ENCODE results near the gene OTOG. TPM values are rescaled to one million over a fixed set of nuclear protein-coding genes. Genes with fewer than 3 reads are reported as not detected.

The OTOG gene
- total RNA-seq, 1 donor from 2014 or later = 42.1 TPM

DNA sequence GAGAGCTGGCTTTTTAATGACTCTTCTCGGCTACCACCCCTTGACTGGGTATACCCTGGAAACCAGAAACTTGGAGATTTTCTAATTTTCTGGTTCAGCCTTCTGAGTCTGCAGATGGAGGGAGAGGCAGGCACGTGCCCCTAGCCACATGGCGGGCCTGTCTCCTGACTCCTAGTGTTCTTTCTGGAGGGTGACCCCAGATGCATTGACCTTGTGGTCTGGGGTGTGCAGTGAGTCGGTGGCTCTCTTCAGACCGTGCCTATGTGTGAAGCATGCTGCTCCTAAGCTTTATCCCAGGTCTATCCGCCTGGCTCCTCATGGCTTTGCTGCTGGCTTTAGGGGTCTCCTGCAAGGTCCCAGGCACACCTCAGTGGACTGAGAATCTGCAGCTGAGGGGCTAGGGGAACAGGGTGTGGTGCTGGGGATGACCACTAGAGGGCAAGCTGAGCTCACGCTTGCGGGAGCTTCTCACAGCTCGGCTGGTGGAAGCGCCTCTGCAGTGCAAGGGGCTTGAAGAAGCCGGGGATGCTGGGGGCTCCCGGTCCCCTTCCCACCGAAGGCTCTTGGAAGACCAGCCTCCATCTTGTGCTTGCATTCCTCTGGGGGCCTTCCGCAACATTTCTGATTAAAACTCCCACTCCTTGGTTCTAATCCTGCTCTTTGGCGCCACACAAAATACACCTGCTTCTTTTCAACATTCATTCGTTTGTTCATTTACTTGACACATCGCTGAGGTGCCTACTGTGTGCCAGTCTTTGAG is 51.8 kb downstream of the OTOG start:
- H3K36me3 ChIP-seq = no peaks in the 10 kb centered on the region
- H3K9me3 ChIP-seq (ENCODE audit: low read depth) = no peaks in the 10 kb centered on the region
- H4K20me1 ChIP-seq (ENCODE audit: low read depth) = peaks cover 8% of the 10 kb centered on the region
- H3K27me3 Mint-ChIP-seq (ENCODE audit: insufficient read depth, low read depth) = peaks cover 19% of the 10 kb centered on the region
- peaks cover 10% of the 10 kb centered on the region for H3K9me3 Mint-ChIP-seq
- H3K27ac ChIP-seq = no peak overlapping the region
- H3K4me1 Mint-ChIP-seq = peaks cover 5% of the 10 kb centered on the region
- H3K4me3 ChIP-seq = no peak overlapping the region
- peaks cover 11% of the 10 kb centered on the region for H3K4me1 ChIP-seq
- H3K4me3 Mint-ChIP-seq = no peak overlapping the region
- peaks cover 22% of the 10 kb centered on the region for H3K27me3 ChIP-seq
- DNase-seq (ENCODE audit: low spot score) = peak; percentile 90
- TF ChIP-seq, protein P1, sequence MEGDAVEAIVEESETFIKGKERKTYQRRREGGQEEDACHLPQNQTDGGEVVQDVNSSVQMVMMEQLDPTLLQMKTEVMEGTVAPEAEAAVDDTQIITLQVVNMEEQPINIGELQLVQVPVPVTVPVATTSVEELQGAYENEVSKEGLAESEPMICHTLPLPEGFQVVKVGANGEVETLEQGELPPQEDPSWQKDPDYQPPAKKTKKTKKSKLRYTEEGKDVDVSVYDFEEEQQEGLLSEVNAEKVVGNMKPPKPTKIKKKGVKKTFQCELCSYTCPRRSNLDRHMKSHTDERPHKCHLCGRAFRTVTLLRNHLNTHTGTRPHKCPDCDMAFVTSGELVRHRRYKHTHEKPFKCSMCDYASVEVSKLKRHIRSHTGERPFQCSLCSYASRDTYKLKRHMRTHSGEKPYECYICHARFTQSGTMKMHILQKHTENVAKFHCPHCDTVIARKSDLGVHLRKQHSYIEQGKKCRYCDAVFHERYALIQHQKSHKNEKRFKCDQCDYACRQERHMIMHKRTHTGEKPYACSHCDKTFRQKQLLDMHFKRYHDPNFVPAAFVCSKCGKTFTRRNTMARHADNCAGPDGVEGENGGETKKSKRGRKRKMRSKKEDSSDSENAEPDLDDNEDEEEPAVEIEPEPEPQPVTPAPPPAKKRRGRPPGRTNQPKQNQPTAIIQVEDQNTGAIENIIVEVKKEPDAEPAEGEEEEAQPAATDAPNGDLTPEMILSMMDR (IDR thresholded peaks at IDR 0.05) = peak; percentile 92
- TF ChIP-seq EZH2 (IDR thresholded peaks at IDR 0.05) (no peak), EZH2phosphoT487 (IDR thresholded peaks at IDR 0.05) (no peak)
- H3K36me3 Mint-ChIP-seq = no peaks in the 10 kb centered on the region
- H3K79me2 ChIP-seq (ENCODE audit: low read depth) = no peaks in the 10 kb centered on the region
- no peak overlapping the region for H3K9ac ChIP-seq
- H3K4me2 ChIP-seq = no peak overlapping the region
- no peak overlapping the region for H3K27ac Mint-ChIP-seq
- no peaks in the 10 kb centered on the region for H3F3A ChIP-seq (ENCODE audit: low read depth)
- no peak overlapping the region for H2AFZ ChIP-seq (replicated peaks)

DNA sequence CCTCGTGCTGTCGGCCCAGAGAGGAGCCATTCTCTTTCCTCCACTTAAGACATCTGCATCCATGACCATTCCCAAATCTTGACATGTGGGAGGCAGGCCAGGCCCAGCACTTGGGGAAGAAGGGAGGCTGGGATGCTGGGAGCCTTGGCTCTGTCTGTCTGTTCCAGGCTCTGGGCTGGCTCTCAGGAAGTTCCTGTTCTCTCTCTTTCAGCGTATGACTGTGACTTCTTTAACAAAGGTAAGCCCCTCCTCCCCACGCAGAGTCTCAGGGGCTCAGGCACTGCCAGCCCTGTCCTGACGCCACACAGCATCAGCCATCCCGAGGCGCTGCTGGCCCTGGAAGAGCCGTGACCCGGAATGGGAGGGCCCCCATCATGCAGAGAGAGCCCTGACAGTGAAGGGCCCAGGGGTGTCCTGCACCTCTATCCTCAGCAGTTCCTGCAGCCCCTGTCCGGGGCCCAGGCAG is 52.4 kb downstream of the OTOG start:
- no peak overlapping the region for H2AFZ ChIP-seq (replicated peaks)
- no peak overlapping the region for H3K4me3 Mint-ChIP-seq
- H3K9me3 Mint-ChIP-seq = peaks cover 6% of the 10 kb centered on the region

DNA sequence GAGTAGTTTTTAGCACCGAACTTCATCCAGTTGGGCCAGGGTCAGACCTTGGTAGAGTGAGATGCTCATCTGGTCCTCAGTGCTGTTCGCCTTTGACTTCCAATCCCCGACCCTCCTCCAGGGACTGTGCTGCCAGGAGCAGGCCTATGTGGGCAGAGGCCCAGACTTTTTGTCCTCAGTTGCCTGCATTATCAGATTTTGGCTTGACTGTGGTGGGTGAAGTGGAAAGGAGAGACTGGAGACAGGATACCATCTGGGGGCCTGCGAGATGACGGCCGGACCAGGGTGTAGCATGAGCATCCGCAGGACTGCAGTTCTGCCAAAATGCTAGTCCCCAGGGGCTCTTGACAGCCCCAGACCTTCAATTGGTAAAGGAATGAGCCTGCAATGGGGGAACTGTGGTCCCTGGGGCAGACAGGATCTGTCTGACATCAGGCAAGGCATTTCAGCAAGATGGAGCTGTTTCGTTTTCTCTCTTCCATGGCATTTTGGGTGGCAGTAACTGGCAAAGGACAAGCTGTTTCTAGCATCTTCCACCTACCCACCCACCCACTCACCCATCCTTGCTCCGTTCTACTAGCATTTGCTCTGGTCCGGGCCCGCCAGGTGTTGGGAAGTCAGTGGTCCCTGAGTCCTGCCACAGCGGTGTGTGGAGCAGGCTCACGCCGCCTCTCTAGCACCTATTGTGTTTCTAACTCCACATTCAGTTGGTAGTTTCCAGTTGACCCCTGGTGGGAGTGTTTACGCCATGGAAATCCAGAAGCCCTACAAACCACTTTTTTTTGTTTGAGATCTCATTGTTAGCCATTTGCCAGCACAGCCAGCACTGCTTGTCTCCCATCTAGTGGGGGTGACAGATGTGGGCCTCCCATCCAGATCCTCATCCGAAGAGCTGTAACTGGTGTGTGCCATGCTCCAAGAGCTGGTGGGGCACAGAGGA is 53.5 kb downstream of the OTOG start:
- no peaks in the 10 kb centered on the region for H3K36me3 Mint-ChIP-seq
- no peak overlapping the region for H3K4me3 Mint-ChIP-seq
- Histone ChIP-seq H4K20me1 (ENCODE audit: low read depth) (peaks cover 8% of the 10 kb centered on the region), H3K4me1 (peaks cover 11% of the 10 kb centered on the region), H3K27ac (no peak overlapping the region), H3K4me3 (no peak overlapping the region), H3K9me3 (ENCODE audit: low read depth) (no peaks in the 10 kb centered on the region), H3K9ac (no peak overlapping the region), H3K79me2 (ENCODE audit: low read depth) (no peaks in the 10 kb centered on the region), H3F3A (ENCODE audit: low read depth) (no peaks in the 10 kb centered on the region), H3K27me3 (peaks cover 22% of the 10 kb centered on the region), H3K4me2 (peak overlapping the region; percentile 13), H2AFZ (replicated peaks) (no peak overlapping the region), H3K36me3 (no peaks in the 10 kb centered on the region)
- peak; percentile 16 for DNase-seq (ENCODE audit: low spot score)
- peaks cover 5% of the 10 kb centered on the region for H3K4me1 Mint-ChIP-seq
- no peak overlapping the region for H3K27ac Mint-ChIP-seq
- TF ChIP-seq, protein P1 (IDR thresholded peaks at IDR 0.05) = no peak
- no peak for TF ChIP-seq EZH2phosphoT487 (IDR thresholded peaks at IDR 0.05)
- TF ChIP-seq EZH2 (IDR thresholded peaks at IDR 0.05) = no peak
- H3K9me3 Mint-ChIP-seq = no peaks in the 10 kb centered on the region
- peaks cover 19% of the 10 kb centered on the region for H3K27me3 Mint-ChIP-seq (ENCODE audit: insufficient read depth, low read depth)

More for the DNA sequence above, 52.4 kb downstream of the OTOG start:
- Histone ChIP-seq H3K4me3 (no peak overlapping the region), H3K4me2 (no peak overlapping the region), H3F3A (ENCODE audit: low read depth) (no peaks in the 10 kb centered on the region), H3K9me3 (ENCODE audit: low read depth) (no peaks in the 10 kb centered on the region), H4K20me1 (ENCODE audit: low read depth) (peaks cover 8% of the 10 kb centered on the region), H3K9ac (no peak overlapping the region), H3K27me3 (peaks cover 22% of the 10 kb centered on the region), H3K36me3 (no peaks in the 10 kb centered on the region), H3K4me1 (peaks cover 11% of the 10 kb centered on the region), H3K27ac (no peak overlapping the region), H3K79me2 (ENCODE audit: low read depth) (no peaks in the 10 kb centered on the region)
- DNase-seq (ENCODE audit: low spot score) = no peak
- TF ChIP-seq EZH2phosphoT487 (IDR thresholded peaks at IDR 0.05) (no peak), EZH2 (IDR thresholded peaks at IDR 0.05) (no peak)
- TF ChIP-seq, protein P1 (IDR thresholded peaks at IDR 0.05) = no peak
- Mint-ChIP-seq H3K27me3 (ENCODE audit: insufficient read depth, low read depth) (peaks cover 19% of the 10 kb centered on the region), H3K4me1 (peaks cover 5% of the 10 kb centered on the region), H3K36me3 (no peaks in the 10 kb centered on the region), H3K27ac (no peak overlapping the region)

Measured in neural progenitor cell (in vitro differentiated cells).